Measurements from ENCODE around the gene PRDM15. TPM values are rescaled to one million over a fixed set of nuclear protein-coding genes. Genes with fewer than 3 reads are reported as not detected.

The PRDM15 gene
- total RNA-seq, 5 donors from 2014 or later (not counting 1 experiment from before 2014, with no cell fraction given), result 17.8 to 22.0 (median 20.7) TPM

DNA sequence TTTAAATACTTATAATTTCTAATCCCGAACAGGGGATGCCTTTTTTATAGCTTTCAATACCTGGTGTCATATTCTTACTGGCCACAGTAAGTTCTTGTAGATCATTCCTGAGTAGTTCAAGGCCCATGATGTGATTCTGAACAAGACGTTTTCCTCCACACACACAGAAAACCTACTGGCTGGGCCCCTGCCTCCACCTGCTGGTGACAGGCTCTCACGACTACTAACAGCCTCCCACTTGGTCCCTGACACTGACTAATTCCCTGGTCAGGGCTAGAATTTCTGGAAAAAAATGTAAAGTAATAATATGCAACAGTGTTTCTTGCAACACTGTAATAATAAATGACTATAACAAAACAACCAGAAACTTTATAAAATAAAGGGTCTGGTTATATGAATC lies 61.9 kb downstream of the PRDM15 start:
- Histone ChIP-seq H3K27me3 (replicated peaks in 1 of 2; ENCODE audit: control insufficient read depth in 2 of 2, extremely low read depth in 1 of 2, insufficient read depth in 2 of 2, low read length in 1 of 2) (no peaks in the 10 kb centered on the region), H3K27ac (ENCODE audit: low read length) (no peak overlapping the region), H3K36me3 (ENCODE audit: control insufficient read depth in 2 of 2, extremely low read depth in 1 of 2, insufficient read depth in 1 of 2, low read length in 1 of 2) (peaks cover 17 to 31% of the 10 kb centered on the region in 2 donors), H3K4me1 (ENCODE audit: control insufficient read depth in 1 of 2, extremely low read depth in 1 of 2, insufficient read depth in 2 of 2, low read length in 2 of 2) (no peaks in the 10 kb centered on the region), H3K4me3 (ENCODE audit: control insufficient read depth in 1 of 2, extremely low read depth in 1 of 2, low read length in 1 of 2) (no peak overlapping the region), H3K9me3 (no peaks in the 10 kb centered on the region)
- ChIA-PET CTCF (interaction anchor here (1.1 to 2.8 kb wide), 4 partner anchors 291 to 534 kb away, joined by 6 to 37 read pairs (median 14); no protein-coding TSS in a partner anchor), POLR2A (interaction anchor here in 1 of 2 donors (0.7 kb wide), 1 partner anchor 191 kb away, joined by 3 read pairs; no protein-coding TSS in a partner anchor)
- Mint-ChIP-seq H3K27me3 (no peaks in the 10 kb centered on the region), H3K4me1 (peaks cover 6 to 10% (median 7%) of the 10 kb centered on the region in 3 donors), H3K36me3 (peaks cover 15% of the 10 kb centered on the region), H3K27ac (no peak overlapping the region), H3K4me3 (no peak overlapping the region), H3K9me3 (no peaks in the 10 kb centered on the region)
- ATAC-seq (replicated peaks in 1 of 4) (peak in 3 of 4 experiments; percentile 43 to 71 (median 56)), DNase-seq (peak in 17 of 35 experiments; percentile 7 to 40 (median 19))
- 40% methylated on average over 1 of the region's 3 CpGs for WGBS (ENCODE audit: insufficient coverage)

DNA sequence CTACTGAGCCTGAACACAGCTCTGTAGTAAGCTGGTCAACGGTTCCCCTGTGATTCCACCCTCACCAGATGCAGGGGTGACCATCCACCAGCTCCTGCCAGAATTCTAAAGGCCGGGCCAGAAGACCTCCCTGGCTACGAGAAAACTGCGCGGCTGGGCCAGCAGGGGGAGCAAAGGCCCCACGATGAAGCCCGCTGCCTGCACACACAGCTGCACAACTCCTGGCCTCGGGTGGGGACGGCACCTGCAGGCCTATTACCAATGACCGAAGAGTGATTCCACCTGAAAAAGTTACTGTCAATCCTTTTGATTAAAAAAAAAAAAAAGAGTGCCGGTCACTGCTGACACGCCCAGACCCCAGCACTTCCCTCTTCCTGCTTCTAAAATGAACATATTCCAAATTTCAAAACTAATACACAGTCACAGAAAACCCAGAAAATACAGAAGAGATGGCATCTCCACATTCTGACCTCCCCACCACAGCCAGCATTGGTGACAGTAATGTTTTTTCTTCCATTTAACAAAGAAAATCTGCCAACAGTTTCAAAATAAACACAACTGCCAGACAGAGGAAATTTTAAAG lies 62.5 kb downstream of the PRDM15 start:
- H3K9me3 Mint-ChIP-seq, result no peaks in the 10 kb centered on the region
- POLR2A ChIA-PET, result interaction anchor here in 1 of 2 donors (0.7 kb wide), 1 partner anchor 192 kb away, joined by 3 read pairs; no protein-coding TSS in a partner anchor
- no peaks in the 10 kb centered on the region for H3K27me3 ChIP-seq (replicated peaks in 1 of 2; ENCODE audit: control insufficient read depth in 2 of 2, extremely low read depth in 1 of 2, insufficient read depth in 2 of 2, low read length in 1 of 2)
- DNase-seq (peak in 32 of 35 experiments; percentile 31 to 73 (median 49)), ATAC-seq (replicated peaks in 1 of 4) (peak; percentile 58 to 82 (median 77))
- H3K27me3 Mint-ChIP-seq, result no peaks in the 10 kb centered on the region
- H3K27ac Mint-ChIP-seq, result peak overlapping the region in 1 of 2 donors; percentile 30
- H3K4me1 ChIP-seq (ENCODE audit: control insufficient read depth in 1 of 2, extremely low read depth in 1 of 2, insufficient read depth in 2 of 2, low read length in 2 of 2), result no peaks in the 10 kb centered on the region
- H3K4me3 Mint-ChIP-seq, result no peak overlapping the region
- H3K4me1 Mint-ChIP-seq, result peaks cover 6 to 10% (median 7%) of the 10 kb centered on the region in 3 donors
- H3K36me3 Mint-ChIP-seq, result peaks cover 14% of the 10 kb centered on the region
- WGBS (ENCODE audit: insufficient coverage), result 36% methylated on average over 10 of the region's 12 CpGs
- H3K4me3 ChIP-seq (ENCODE audit: control insufficient read depth in 1 of 2, extremely low read depth in 1 of 2, low read length in 1 of 2), result no peak overlapping the region
- no peaks in the 10 kb centered on the region for H3K9me3 ChIP-seq
- H3K36me3 ChIP-seq (ENCODE audit: control insufficient read depth in 2 of 2, extremely low read depth in 1 of 2, insufficient read depth in 1 of 2, low read length in 1 of 2), result peaks cover 17 to 28% of the 10 kb centered on the region in 2 donors
- H3K27ac ChIP-seq (ENCODE audit: low read length), result no peak overlapping the region
- CTCF ChIA-PET, result interaction anchor here (0.5 to 2.8 kb wide), 8 partner anchors 25 to 534 kb away, joined by 4 to 37 read pairs (median 6); no protein-coding TSS in a partner anchor

DNA sequence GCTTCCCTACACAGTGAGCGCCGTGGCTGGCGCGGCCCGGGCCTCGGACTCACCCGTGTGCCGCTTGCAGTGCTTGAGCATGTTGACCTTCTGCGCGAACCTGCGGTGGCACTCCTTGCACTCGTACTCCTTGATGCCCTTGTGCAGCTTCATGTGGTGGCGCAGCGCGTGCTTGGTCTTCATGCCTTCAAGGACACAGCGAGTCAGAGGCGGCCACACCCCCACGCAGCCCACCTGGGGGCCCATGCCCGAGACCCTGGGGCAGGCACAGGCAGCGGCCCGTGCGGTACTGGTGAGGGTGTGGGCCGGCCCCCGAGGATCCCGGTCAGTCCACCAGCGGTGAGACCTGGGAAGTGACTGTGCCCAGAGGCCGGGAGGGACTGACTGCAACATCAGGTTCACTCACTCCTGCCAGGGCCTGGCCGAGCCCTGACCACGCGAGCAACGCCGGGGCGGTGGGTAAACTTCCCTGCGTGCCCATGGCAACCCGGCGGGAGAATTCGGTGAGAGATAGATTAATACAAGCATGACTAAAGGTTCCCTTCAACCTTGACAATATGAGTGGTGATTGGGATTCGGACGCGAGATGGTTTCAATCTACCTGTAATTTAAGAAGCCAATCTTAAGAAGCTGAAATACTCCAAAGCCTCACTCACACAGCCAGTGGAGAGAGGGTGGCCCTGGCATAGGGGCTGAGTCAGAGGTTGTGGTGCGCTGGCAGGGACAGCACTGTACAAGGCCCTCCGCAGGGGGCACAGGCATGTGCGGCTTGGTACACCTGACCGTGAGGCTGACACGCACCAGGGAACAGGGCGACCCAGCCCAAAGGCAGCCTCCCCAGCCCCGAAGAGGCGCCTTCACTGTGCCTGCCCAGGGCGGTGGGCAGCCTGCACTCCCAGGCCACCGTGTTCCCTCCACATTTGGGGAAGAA lies 63.2 kb downstream of the PRDM15 start:
- H3K36me3 ChIP-seq (ENCODE audit: control insufficient read depth in 2 of 2, extremely low read depth in 1 of 2, insufficient read depth in 1 of 2, low read length in 1 of 2), result peaks cover 17 to 28% of the 10 kb centered on the region in 2 donors
- ATAC-seq (replicated peaks in 1 of 4) (peak in 1 of 4 experiments; percentile 18), DNase-seq (no peak)
- Mint-ChIP-seq H3K36me3 (peaks cover 16% of the 10 kb centered on the region), H3K4me1 (peaks cover 6 to 10% (median 7%) of the 10 kb centered on the region in 3 donors), H3K27ac (no peak overlapping the region), H3K9me3 (no peaks in the 10 kb centered on the region), H3K4me3 (no peak overlapping the region), H3K27me3 (no peaks in the 10 kb centered on the region)
- 97% methylated on average over 39 of the region's 50 CpGs for WGBS (ENCODE audit: insufficient coverage)
- H3K27me3 ChIP-seq (replicated peaks in 1 of 2; ENCODE audit: control insufficient read depth in 2 of 2, extremely low read depth in 1 of 2, insufficient read depth in 2 of 2, low read length in 1 of 2), result no peaks in the 10 kb centered on the region
- H3K4me3 ChIP-seq (ENCODE audit: control insufficient read depth in 1 of 2, extremely low read depth in 1 of 2, low read length in 1 of 2), result no peak overlapping the region
- no peaks in the 10 kb centered on the region for H3K9me3 ChIP-seq
- H3K27ac ChIP-seq (ENCODE audit: low read length), result no peak overlapping the region
- CTCF ChIA-PET, result interaction anchor here (0.5 to 2.8 kb wide), 9 partner anchors 21 to 533 kb away, joined by 3 to 37 read pairs (median 5); no protein-coding TSS in a partner anchor
- POLR2A ChIA-PET, result no interaction called here
- no peaks in the 10 kb centered on the region for H3K4me1 ChIP-seq (ENCODE audit: control insufficient read depth in 1 of 2, extremely low read depth in 1 of 2, insufficient read depth in 2 of 2, low read length in 2 of 2)

DNA sequence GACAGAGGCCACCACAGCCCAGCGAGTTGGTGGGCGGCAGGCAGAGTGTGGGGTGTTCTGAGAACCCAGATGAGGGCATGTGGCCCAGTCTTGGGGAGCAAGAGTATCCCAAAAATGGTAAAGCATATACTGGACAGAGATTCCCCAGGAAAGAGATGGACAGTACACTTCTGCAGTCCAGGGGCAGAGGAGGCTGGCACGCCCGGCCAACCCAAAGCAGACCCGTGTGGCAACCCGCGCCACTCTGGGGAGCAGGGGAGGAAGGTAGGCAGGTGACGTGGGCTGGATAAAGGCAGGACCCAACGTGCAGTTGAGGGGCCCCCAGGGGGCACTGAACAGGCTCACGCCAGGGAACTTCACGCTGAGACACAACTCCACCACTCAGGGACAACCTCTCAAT lies 65.9 kb downstream of the PRDM15 start:
- H3K9me3 ChIP-seq, result no peaks in the 10 kb centered on the region
- no peak overlapping the region for H3K4me3 ChIP-seq (ENCODE audit: control insufficient read depth in 1 of 2, extremely low read depth in 1 of 2, low read length in 1 of 2)

DNA sequence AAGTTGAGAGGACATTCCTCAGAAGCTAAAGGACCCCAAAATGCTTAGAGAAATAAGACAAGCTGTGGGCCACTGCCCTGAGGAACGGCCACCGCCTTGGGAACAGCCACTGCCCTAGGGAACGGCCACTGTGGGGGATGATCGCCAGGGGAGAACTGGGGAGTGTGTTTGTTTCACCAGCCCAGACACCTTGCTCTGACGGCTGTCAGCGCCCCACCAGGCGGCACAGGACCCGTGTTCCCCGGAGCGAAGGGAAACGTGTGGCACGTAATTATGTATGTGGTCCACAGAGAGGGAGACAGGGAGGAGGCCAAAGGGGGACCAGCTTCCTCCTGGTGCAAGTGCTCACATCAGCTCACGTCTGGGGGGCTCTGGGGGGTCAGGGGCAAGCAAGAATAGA lies 66.5 kb downstream of the PRDM15 start:
- 98% methylated on average over 13 of the region's 13 CpGs for WGBS (ENCODE audit: insufficient coverage)
- Mint-ChIP-seq H3K9me3 (no peaks in the 10 kb centered on the region), H3K4me1 (peaks cover 6 to 10% (median 7%) of the 10 kb centered on the region in 3 donors), H3K27me3 (no peaks in the 10 kb centered on the region), H3K36me3 (peaks cover 36% of the 10 kb centered on the region), H3K27ac (no peak overlapping the region), H3K4me3 (no peak overlapping the region)
- ChIA-PET CTCF (interaction anchor here in 1 of 2 donors (0.6 kb wide), 1 partner anchor 302 kb away, joined by 3 read pairs; no protein-coding TSS in a partner anchor), POLR2A (no interaction called here)
- Histone ChIP-seq H3K27me3 (replicated peaks in 1 of 2; ENCODE audit: control insufficient read depth in 2 of 2, extremely low read depth in 1 of 2, insufficient read depth in 2 of 2, low read length in 1 of 2) (no peaks in the 10 kb centered on the region), H3K36me3 (ENCODE audit: control insufficient read depth in 2 of 2, extremely low read depth in 1 of 2, insufficient read depth in 1 of 2, low read length in 1 of 2) (peaks cover 36 to 48% of the 10 kb centered on the region in 2 donors), H3K9me3 (no peaks in the 10 kb centered on the region), H3K27ac (ENCODE audit: low read length) (no peak overlapping the region), H3K4me1 (ENCODE audit: control insufficient read depth in 1 of 2, extremely low read depth in 1 of 2, insufficient read depth in 2 of 2, low read length in 2 of 2) (no peaks in the 10 kb centered on the region), H3K4me3 (ENCODE audit: control insufficient read depth in 1 of 2, extremely low read depth in 1 of 2, low read length in 1 of 2) (no peak overlapping the region)
- DNase-seq, result no peak
- no peak for ATAC-seq (replicated peaks in 1 of 4)

More for the DNA sequence above, 65.9 kb downstream of the PRDM15 start:
- CTCF ChIA-PET, result no interaction called here
- H3K36me3 Mint-ChIP-seq, result peaks cover 33% of the 10 kb centered on the region
- DNase-seq (no peak), ATAC-seq (replicated peaks in 1 of 4) (no peak)
- no peaks in the 10 kb centered on the region for H3K9me3 Mint-ChIP-seq
- Histone ChIP-seq H3K4me1 (ENCODE audit: control insufficient read depth in 1 of 2, extremely low read depth in 1 of 2, insufficient read depth in 2 of 2, low read length in 2 of 2) (no peaks in the 10 kb centered on the region), H3K27ac (ENCODE audit: low read length) (no peak overlapping the region), H3K27me3 (replicated peaks in 1 of 2; ENCODE audit: control insufficient read depth in 2 of 2, extremely low read depth in 1 of 2, insufficient read depth in 2 of 2, low read length in 1 of 2) (no peaks in the 10 kb centered on the region), H3K36me3 (ENCODE audit: control insufficient read depth in 2 of 2, extremely low read depth in 1 of 2, insufficient read depth in 1 of 2, low read length in 1 of 2) (peaks cover 35 to 43% of the 10 kb centered on the region in 2 donors)
- 90% methylated on average over 7 of the region's 11 CpGs for WGBS (ENCODE audit: insufficient coverage)
- no peaks in the 10 kb centered on the region for H3K27me3 Mint-ChIP-seq
- H3K4me1 Mint-ChIP-seq, result peaks cover 6 to 10% (median 7%) of the 10 kb centered on the region in 3 donors
- H3K4me3 Mint-ChIP-seq, result no peak overlapping the region
- no peak overlapping the region for H3K27ac Mint-ChIP-seq
- POLR2A ChIA-PET, result no interaction called here

DNA sequence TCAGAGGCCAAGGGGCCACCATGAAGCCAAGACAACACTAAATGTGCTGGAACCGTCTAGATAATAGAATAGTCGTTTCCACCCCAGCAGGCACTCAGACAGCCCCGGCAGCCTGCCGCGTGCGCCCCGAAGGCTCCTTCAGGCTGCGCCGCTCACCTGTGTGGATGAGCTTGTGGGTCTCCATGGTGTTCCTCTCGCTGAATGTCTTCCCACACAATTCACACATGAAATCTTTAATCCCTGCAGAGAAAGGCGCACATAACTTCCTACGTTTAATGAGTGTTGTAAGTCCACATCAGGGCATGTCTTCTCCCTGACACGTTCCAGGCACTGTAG lies 68.6 kb downstream of the PRDM15 start:
- ChIA-PET POLR2A (no interaction called here), CTCF (no interaction called here)
- 97% methylated on average over 13 of the region's 13 CpGs for WGBS (ENCODE audit: insufficient coverage)
- Histone ChIP-seq H3K36me3 (ENCODE audit: control insufficient read depth in 2 of 2, extremely low read depth in 1 of 2, insufficient read depth in 1 of 2, low read length in 1 of 2) (peaks cover 29 to 45% of the 10 kb centered on the region in 2 donors), H3K4me3 (ENCODE audit: control insufficient read depth in 1 of 2, extremely low read depth in 1 of 2, low read length in 1 of 2) (no peak overlapping the region), H3K27ac (ENCODE audit: low read length) (no peak overlapping the region), H3K9me3 (no peaks in the 10 kb centered on the region), H3K4me1 (ENCODE audit: control insufficient read depth in 1 of 2, extremely low read depth in 1 of 2, insufficient read depth in 2 of 2, low read length in 2 of 2) (no peaks in the 10 kb centered on the region), H3K27me3 (replicated peaks in 1 of 2; ENCODE audit: control insufficient read depth in 2 of 2, extremely low read depth in 1 of 2, insufficient read depth in 2 of 2, low read length in 1 of 2) (no peaks in the 10 kb centered on the region)
- no peak overlapping the region for H3K4me3 Mint-ChIP-seq
- H3K4me1 Mint-ChIP-seq, result peaks cover 0 to 4% (median 0%) of the 10 kb centered on the region in 3 donors
- peaks cover 45% of the 10 kb centered on the region for H3K36me3 Mint-ChIP-seq
- peaks cover 0 to 6% (median 0%) of the 10 kb centered on the region in 3 donors for H3K9me3 Mint-ChIP-seq
- H3K27ac Mint-ChIP-seq, result no peak overlapping the region
- ATAC-seq (replicated peaks in 1 of 4), result no peak
- no peak for DNase-seq
- H3K27me3 Mint-ChIP-seq, result no peaks in the 10 kb centered on the region
